GM23338 (cell line): ENCODE results near the gene NLRC4. TPM values are rescaled to one million over a fixed set of nuclear protein-coding genes. Genes with fewer than 3 reads are reported as not detected.
"Not testable (repeated sequence)": the region's sequence is repeated elsewhere in the genome, so short reads cannot be mapped to it uniquely, and the experiment has no call there.

ENCODE experiments used
- ATAC-seq: fragments of 200-7000 bp; cut with Tn5 transposase; 3 replicates; pipeline ENCODE4 v1.9.1; 2020
- DNase-seq: peaks from one replicate; pipeline ENCODE4 v3.0.0-alpha.2; 2015; ENCODE audit warnings: low spot score
- H2AFZ ChIP-seq: fragments of 200-600 bp; sonication (generic); 2 replicates; pipeline ENCODE4 v1.8.0; 2016; ENCODE audit warnings: antibody characterized with exemption, mild to moderate bottlenecking, moderate library complexity
- H3F3A ChIP-seq: fragments of 200-600 bp; sonication (generic); replicated peaks from 2 replicates; pipeline ENCODE4 v1.8.0; 2017; ENCODE audit warnings: antibody characterized with exemption, mixed run types, low read depth
- H3K27ac ChIP-seq: fragments of 200-600 bp; sonication (generic); 2 replicates; pipeline ENCODE4 v1.6.1; 2016; ENCODE audit warnings: low read depth
- H3K27me3 ChIP-seq: fragments of 200-600 bp; sonication (generic); 2 replicates; pipeline ENCODE4 v1.8.0; 2016; ENCODE audit warnings: mild to moderate bottlenecking, mixed run types, moderate library complexity; ENCODE audit not compliant: insufficient read depth
- H3K36me3 ChIP-seq: fragments of 200-600 bp; sonication (generic); 2 replicates; pipeline ENCODE4 v1.8.0; 2016; ENCODE audit warnings: mild to moderate bottlenecking; ENCODE audit not compliant: insufficient read depth
- H3K4me1 ChIP-seq: fragments of 200-600 bp; sonication (generic); 2 replicates; pipeline ENCODE4 v1.8.0; 2016; ENCODE audit warnings: mild to moderate bottlenecking, moderate library complexity; ENCODE audit not compliant: insufficient read depth
- H3K4me2 ChIP-seq: fragments of 200-600 bp; sonication (generic); 2 replicates; pipeline ENCODE4 v1.7.1; 2017; ENCODE audit warnings: mixed run types
- H3K4me3 ChIP-seq: fragments of 200-600 bp; sonication (generic); 2 replicates; pipeline ENCODE4 v1.6.1; 2016; ENCODE audit warnings: mixed run types
- H3K79me2 ChIP-seq: fragments of 200-600 bp; sonication (generic); replicated peaks from 2 replicates; pipeline ENCODE4 v1.8.0; 2017; ENCODE audit warnings: mild to moderate bottlenecking; ENCODE audit not compliant: insufficient read depth
- H3K9me2 ChIP-seq: fragments of 200-600 bp; sonication (generic); 2 replicates; pipeline ENCODE4 v1.8.0; 2017; ENCODE audit not compliant: insufficient read depth
- H4K20me1 ChIP-seq: fragments of 200-600 bp; sonication (generic); replicated peaks from 2 replicates; pipeline ENCODE4 v1.8.0; 2017; ENCODE audit warnings: mild to moderate bottlenecking; ENCODE audit not compliant: insufficient read depth
- H3K27ac Mint-ChIP-seq: 2 replicates; pipeline ENCODE4 v1.8.0; 2020; ENCODE audit warnings: inconsistent platforms, mild to moderate bottlenecking, moderate library complexity, mixed read lengths
- H3K27me3 Mint-ChIP-seq: 3 replicates; pipeline ENCODE4 v1.8.0; 2022; ENCODE audit warnings: low read depth, mild to moderate bottlenecking, moderate library complexity, mixed read lengths, inconsistent platforms; ENCODE audit not compliant: insufficient read depth, poor library complexity
- H3K36me3 Mint-ChIP-seq: 3 replicates; pipeline ENCODE4 v1.8.0; 2021; ENCODE audit warnings: low read depth, mild to moderate bottlenecking, inconsistent platforms, moderate library complexity, mixed read lengths
- H3K4me1 Mint-ChIP-seq: 3 replicates; pipeline ENCODE4 v1.8.0; 2020; ENCODE audit warnings: mild to moderate bottlenecking, inconsistent platforms, mixed read lengths
- H3K4me3 Mint-ChIP-seq: 3 replicates; pipeline ENCODE4 v1.8.0; 2021; ENCODE audit warnings: moderate library complexity, mild to moderate bottlenecking, inconsistent platforms, mixed read lengths
- H3K9me3 Mint-ChIP-seq: 3 replicates; pipeline ENCODE4 v1.8.0; 2020; ENCODE audit warnings: moderate library complexity, mild to moderate bottlenecking, inconsistent platforms, mixed read lengths
- CREB1 ChIP-seq: fragments of 250-450 bp; sonication (Bioruptor Pico); IDR thresholded peaks from 2 replicates; pipeline ENCODE4 v1.5.0; 2020; ENCODE audit warnings: low read depth, mild to moderate bottlenecking, moderate library complexity
- CTCF ChIP-seq, 2 experiments: fragments of 200-600 bp in 1 of 2; sonication (generic) in 1 of 2; conservative IDR thresholded peaks; 2 replicates each; pipeline versions ENCODE4 v1.5.1 to v1.6.1; 2016 to 2017; ENCODE audit warnings: antibody characterized with exemption in 2 of 2, low read depth in 2 of 2, mild to moderate bottlenecking in 2 of 2, moderate library complexity in 1 of 2
- ETS1 ChIP-seq: IDR thresholded peaks from 2 replicates; pipeline ENCODE4 v1.6.1; 2016; ENCODE audit warnings: antibody characterized with exemption
- EZH2phosphoT487 ChIP-seq: fragments of 200-600 bp; sonication (generic); IDR thresholded peaks from one replicate; pipeline ENCODE4 v1.8.1; 2018; ENCODE audit warnings: antibody characterized with exemption; ENCODE audit not compliant: unreplicated experiment
- JUNB ChIP-seq: IDR thresholded peaks from one replicate; pipeline ENCODE4 v1.6.1; 2016; ENCODE audit warnings: antibody characterized with exemption; ENCODE audit not compliant: unreplicated experiment
- POLR2AphosphoS5 ChIP-seq: IDR thresholded peaks from 2 replicates; pipeline ENCODE4 v1.6.1; 2016; ENCODE audit warnings: antibody characterized with exemption, low read depth
- REST ChIP-seq: IDR thresholded peaks from one replicate; pipeline ENCODE4 v1.6.1; 2018; ENCODE audit warnings: antibody characterized with exemption; ENCODE audit not compliant: unreplicated experiment
- STAT1 ChIP-seq: IDR thresholded peaks from one replicate; pipeline ENCODE4 v1.6.1; 2016; ENCODE audit warnings: antibody characterized with exemption; ENCODE audit not compliant: unreplicated experiment
- ZNF114 ChIP-seq: fragments of 250-450 bp; sonication (Bioruptor Pico); IDR thresholded peaks from 2 replicates; pipeline ENCODE4 v1.5.0; 2020; ENCODE audit warnings: mild to moderate bottlenecking, moderate library complexity
- ZNF331 ChIP-seq: fragments of 250-450 bp; sonication (Bioruptor Pico); IDR thresholded peaks from 2 replicates; pipeline ENCODE4 v1.5.0; 2020; ENCODE audit warnings: low read depth, mild to moderate bottlenecking, moderate library complexity
- ZNF462 ChIP-seq: fragments of 250-450 bp; sonication (Bioruptor Pico); IDR thresholded peaks from 2 replicates; pipeline ENCODE4 v1.5.0; 2020; ENCODE audit warnings: mild to moderate bottlenecking, moderate library complexity
- polyA plus RNA-seq: library from polyadenylated mRNA; unstranded; fragments of >200 nt; fragmentation: Nextera tagmentation; extraction: Ambion mirVana; gene quantifications from 2 replicates; pipeline ENCODE4 v1.2.1, GENCODE V29; 2016
- total RNA-seq: library from RNA; depleted of rRNA; stranded (reverse); fragments of >200 nt; shearing (Covaris generic); gene quantifications from 2 replicates; pipeline ENCODE4 v1.2.3, GENCODE V29; 2014

NLRC4 gene
- total and polyA plus RNA-seq, 2 experiments from 2014 or later = 0.50 TPM; not detected in 1

DNA sequence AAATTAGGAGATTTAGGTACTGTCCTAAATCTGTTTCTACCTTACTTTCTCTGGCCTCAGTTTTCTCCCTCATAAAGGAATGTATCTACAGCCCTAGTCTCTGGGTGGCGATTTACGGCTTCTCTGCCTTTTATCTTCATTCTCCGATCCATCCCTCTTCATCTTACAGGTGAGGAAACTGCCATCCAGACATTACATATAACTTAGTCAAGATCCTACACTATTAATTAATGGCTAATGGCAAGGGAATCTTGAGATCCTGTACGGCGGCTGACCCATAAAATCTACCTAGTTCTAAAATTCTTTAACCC, 12.6 kb upstream of the NLRC4 start:
- Histone ChIP-seq H3K79me2 (peaks cover 29% of the 10 kb centered on the region), H2AFZ (no peak overlapping the region), H3K4me1 (no peaks in the 10 kb centered on the region), H3K4me3 (peak overlapping the region; percentile 80), H3K9me2 (no peaks in the 10 kb centered on the region), H3K36me3 (no peaks in the 10 kb centered on the region), H3K27ac (peak overlapping the region; percentile 85), H3K4me2 (peak overlapping the region; percentile 52), H3K27me3 (no peaks in the 10 kb centered on the region), H3F3A (no peaks in the 10 kb centered on the region; the same call in 1 of the 2 replicates), H4K20me1 (no peaks in the 10 kb centered on the region)
- no peak for DNase-seq
- no peak for TF ChIP-seq ZNF331
- no peak for TF ChIP-seq CREB1 (CRISPR knock-in tag)
- TF ChIP-seq CTCF (conservative IDR thresholded peaks at IDR 0.05; ENCODE audit: low read depth in 2 of 2) = no peak
- no peak for TF ChIP-seq JUNB
- TF ChIP-seq STAT1 = no peak
- TF ChIP-seq ZNF462 (CRISPR knock-in tag) = no peak
- TF ChIP-seq REST = no peak
- no peak for TF ChIP-seq ETS1
- TF ChIP-seq POLR2AphosphoS5 = no peak
- TF ChIP-seq EZH2phosphoT487 = no peak
- no peak for TF ChIP-seq ZNF114
- 0 out of 3 replicates have a peak, but pooled peaks cover 3% of the 10 kb centered on the region for H3K4me1 Mint-ChIP-seq
- peak overlapping the region; percentile 88 for H3K27ac Mint-ChIP-seq
- H3K27me3 Mint-ChIP-seq = peaks cover 3% of the 10 kb centered on the region
- H3K4me3 Mint-ChIP-seq = peak overlapping the region; percentile 88
- no peak for ATAC-seq
- H3K36me3 Mint-ChIP-seq = peaks cover 3% of the 10 kb centered on the region; the same call in 2 of the 3 replicates
- no peaks in the 10 kb centered on the region for H3K9me3 Mint-ChIP-seq

DNA sequence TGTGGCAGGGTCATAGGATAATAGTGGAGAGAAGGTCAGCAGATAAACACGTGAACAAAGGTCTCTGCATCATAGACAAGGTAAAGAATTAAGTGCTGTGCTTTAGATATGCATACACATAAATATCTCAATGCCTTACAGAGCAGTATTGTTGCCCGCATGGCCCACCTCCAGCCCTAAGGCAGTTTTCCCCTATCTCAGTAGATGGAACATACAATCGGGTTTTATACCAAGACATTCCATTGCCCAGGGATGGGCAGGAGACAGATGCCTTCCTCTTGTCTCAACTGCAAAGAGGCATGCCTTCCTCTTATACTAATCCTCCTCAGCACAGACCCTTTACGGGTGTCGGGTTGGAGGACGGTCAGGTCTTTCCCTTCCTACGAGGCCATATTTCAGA, 11.1 kb upstream of the NLRC4 start:
- not testable (repeated sequence) for H3F3A ChIP-seq, H3K27me3 Mint-ChIP-seq, H3K27ac Mint-ChIP-seq

More for the DNA sequence above, 11.1 kb upstream of the NLRC4 start:
- H3K27ac ChIP-seq, H3K9me2 ChIP-seq, H3K4me3 Mint-ChIP-seq, H3K27me3 ChIP-seq, H4K20me1 ChIP-seq, H3K9me3 Mint-ChIP-seq, DNase-seq, ATAC-seq, H3K36me3 Mint-ChIP-seq, H3K4me2 ChIP-seq, H3K36me3 ChIP-seq, H3K4me1 Mint-ChIP-seq, H3K4me1 ChIP-seq, H2AFZ ChIP-seq, H3K4me3 ChIP-seq: not testable (repeated sequence)
- H3K79me2 ChIP-seq = peaks cover 23% of the 10 kb centered on the region
